NB4 (cell line): ENCODE data around the gene IL17RC.

Experiments used
- DNase-seq: peaks from one replicate; pipeline ENCODE4 v3.0.0; 2010; ENCODE audit warnings: low read depth
- H3K4me3 ChIP-seq: one replicate; pipeline ENCODE4 v1.5.1; 2011; ENCODE audit warnings: mild to moderate bottlenecking, low read depth, low read length, moderate library complexity
- CTCF ChIP-seq: IDR thresholded peaks from one replicate; pipeline ENCODE4 v1.5.1; 2012; ENCODE audit warnings: low read depth, low read length
- MAX ChIP-seq: IDR thresholded peaks from 2 replicates; pipeline ENCODE4 v1.6.1; 2011; ENCODE audit warnings: low read depth, low read length
- MYC ChIP-seq: IDR thresholded peaks from 2 replicates; pipeline ENCODE4 v1.6.1; 2011; ENCODE audit warnings: low read depth, low read length
- POLR2A ChIP-seq: IDR thresholded peaks from 2 replicates; pipeline ENCODE4 v1.6.1; 2011; ENCODE audit warnings: mild to moderate bottlenecking; ENCODE audit not compliant: insufficient read length; ENCODE audit errors: extremely low read depth

The IL17RC gene

GRCh38 chr3:9949626-9950025 lies 32.7 kb downstream of the IL17RC start:
- TF ChIP-seq POLR2A (no peak), MYC (no peak), CTCF (no peak), MAX (no peak)
- H3K4me3 ChIP-seq: no peak overlapping the region
- DNase-seq: no peak

GRCh38 chr3:9951126-9951525 lies 34.2 kb downstream of the IL17RC start:
- H3K4me3 ChIP-seq: no peak overlapping the region
- peak; percentile 26 for DNase-seq
- TF ChIP-seq CTCF (no peak), MYC (no peak), MAX (no peak), POLR2A (no peak)

- no peak for DNase-seq
- TF ChIP-seq MYC: no peak
- H3K4me3 ChIP-seq: no peak overlapping the region
Observed at GRCh38 chr3:9951598-9951961, 34.7 kb downstream of the IL17RC start.

GRCh38 chr3:9951962-9952805 lies 35.3 kb downstream of the IL17RC start, which contains the start of gene PRRT3:
TSS of gene PRRT3 (minus strand) at chr3:9952408. CDS start at chr3:9950115, 2,293 bp downstream.
- peak; percentile 39 for DNase-seq
- TF ChIP-seq MYC: no peak
- no peak for TF ChIP-seq POLR2A
- TF ChIP-seq CTCF: no peak
- no peak for TF ChIP-seq MAX
- no peak within 1 kb of the TSS for H3K4me3 ChIP-seq

- TF ChIP-seq MYC: no peak
- TF ChIP-seq POLR2A: no peak
- no peak for TF ChIP-seq MAX
- no peak for TF ChIP-seq CTCF
- DNase-seq: no peak
- H3K4me3 ChIP-seq: no peak overlapping the region
Observed at GRCh38 chr3:9955067-9955502, 38.2 kb downstream of the IL17RC start.

- H3K4me3 ChIP-seq: no peak overlapping the region
- DNase-seq: no peak
- TF ChIP-seq MAX (no peak), CTCF (no peak), MYC (no peak), POLR2A (no peak)
Observed at GRCh38 chr3:9955611-9956352, 38.9 kb downstream of the IL17RC start.
